CD4-positive, alpha-beta T cell treated with Interferon alpha-2 for 1 hour (primary cell): Measurements from ENCODE around the gene EGF.
"Not testable (repeated sequence)": the region's sequence is repeated elsewhere in the genome, so short reads cannot be mapped to it uniquely, and the experiment has no call there.

Experiments
- DNase-seq, 2 donors: peaks; one replicate each; pipeline ENCODE4 v3.0.0-alpha.2; 2020 to 2022

Gene EGF

GRCh38 chr4:109912706-109913595, at the start of gene EGF:
Gene EGF, plus strand, starts transcription at chr4:109912883. Its CDS starts 453 bp downstream, at chr4:109913336.
- no peak for DNase-seq

GRCh38 chr4:109864134-109864533, 48.5 kb upstream of the EGF start:
- no peak for DNase-seq

GRCh38 chr4:109870061-109870460, 42.6 kb upstream of the EGF start:
- no peak for DNase-seq

- no peak for DNase-seq
Observed at GRCh38 chr4:109872065-109872464, 40.6 kb upstream of the EGF start.

- no peak for DNase-seq
Observed at GRCh38 chr4:109872950-109873656, 39.6 kb upstream of the EGF start.

- no peak for DNase-seq
Observed at GRCh38 chr4:109873791-109874514, 38.7 kb upstream of the EGF start.

GRCh38 chr4:109875106-109875505, 37.6 kb upstream of the EGF start:
- no peak for DNase-seq

- not testable (repeated sequence) for DNase-seq
Observed at GRCh38 chr4:109875553-109875952, 37.1 kb upstream of the EGF start.

GRCh38 chr4:109876634-109877265, 35.9 kb upstream of the EGF start:
- DNase-seq, result no peak

- no peak for DNase-seq
Observed at GRCh38 chr4:109877400-109877799, 35.3 kb upstream of the EGF start.

- no peak for DNase-seq
Observed at GRCh38 chr4:109878355-109878754, 34.3 kb upstream of the EGF start.

- DNase-seq, result no peak
Observed at GRCh38 chr4:109879081-109879480, 33.6 kb upstream of the EGF start.

GRCh38 chr4:109879636-109880314, 32.9 kb upstream of the EGF start:
- no peak for DNase-seq

GRCh38 chr4:109886303-109886702, 26.4 kb upstream of the EGF start:
- DNase-seq, result no peak

- DNase-seq, result no peak
Observed at GRCh38 chr4:109887071-109887470, 25.6 kb upstream of the EGF start.

GRCh38 chr4:109890076-109890475, 22.6 kb upstream of the EGF start:
- no peak for DNase-seq

- no peak for DNase-seq
Observed at GRCh38 chr4:109902559-109903251, 10.0 kb upstream of the EGF start.

GRCh38 chr4:109908731-109909130, 4.0 kb upstream of the EGF start:
- no peak for DNase-seq

- DNase-seq, result no peak
Observed at GRCh38 chr4:109910256-109910655, 2.4 kb upstream of the EGF start.

GRCh38 chr4:109913596-109914241, 1.0 kb downstream of the EGF start:
- DNase-seq, result no peak

- no peak for DNase-seq
Observed at GRCh38 chr4:109914322-109914721, 1.6 kb downstream of the EGF start.
